ENCODE measurements around the gene PWWP2B. TPM values are rescaled to one million over a fixed set of nuclear protein-coding genes. Genes with fewer than 3 reads are reported as not detected.

The PWWP2B gene
- total and polyA plus RNA-seq, 9 of the 15 experiments (the other 6 are each of a cell fraction or from before 2014, with no cell fraction given), result 0.07 to 9.2 (median 1.6) TPM; not detected in 1

DNA sequence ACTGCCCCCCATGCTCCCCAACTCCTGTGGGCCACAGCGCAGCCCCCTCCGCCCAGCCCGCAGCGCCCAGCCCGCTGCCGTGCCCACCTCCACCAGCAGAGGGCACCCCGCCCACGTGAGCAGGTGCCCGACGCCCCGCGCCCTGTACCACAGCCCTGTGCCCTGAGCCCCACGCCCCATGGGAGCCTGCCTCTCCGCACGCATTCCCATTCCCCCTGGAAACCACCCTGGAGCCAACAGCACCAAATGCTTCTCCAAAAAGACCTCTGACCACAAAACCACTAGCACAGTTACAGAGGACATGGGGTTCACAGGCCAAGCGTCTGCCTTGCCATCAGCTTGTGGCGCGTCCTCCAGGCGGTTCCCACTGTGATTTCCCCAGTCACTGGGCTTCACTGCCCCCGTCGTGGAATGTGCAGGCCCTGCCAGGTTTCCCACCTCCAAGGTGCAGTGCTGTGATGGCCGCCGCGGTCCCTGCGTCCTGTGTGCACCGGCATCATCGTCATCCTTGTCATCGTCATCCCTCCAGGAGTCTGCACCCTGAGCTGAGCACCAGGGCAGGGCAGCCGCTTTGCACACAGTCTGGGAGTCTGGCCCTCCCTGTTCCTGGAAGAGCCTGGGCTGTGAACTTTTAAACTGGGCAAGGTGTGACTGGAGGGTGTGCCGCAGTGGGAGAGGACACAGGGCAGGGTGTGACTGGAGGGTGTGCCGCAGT lies 61.7 kb downstream of the PWWP2B start:
- H3K4me1 ChIP-seq (replicated peaks in 1 of 2; ENCODE audit: control insufficient read depth in 2 of 2, insufficient read depth in 2 of 2, low read length in 2 of 2), result peaks cover 4 to 68% of the 10 kb centered on the region in 2 experiments; a peak in 3 of 5 replicates
- H2AFZ ChIP-seq (ENCODE audit: low read depth, low read length), result no peak overlapping the region
- H3K27me3 ChIP-seq (ENCODE audit: control insufficient read depth in 2 of 2, insufficient read depth in 2 of 2, low read length in 2 of 2), result peaks cover 0 to 29% of the 10 kb centered on the region in 2 experiments; a peak in 2 of 5 replicates
- no peaks in the 10 kb centered on the region for H3K9me3 ChIP-seq (replicated peaks; ENCODE audit: control insufficient read depth, insufficient read depth, low read depth, low read length)
- no peak overlapping the region for H3K9ac ChIP-seq (ENCODE audit: insufficient read depth in 1 of 2, low read depth in 2 of 2, low read length in 2 of 2)
- H3K79me2 ChIP-seq (ENCODE audit: control insufficient read depth, insufficient read depth, low read length), result no peaks in the 10 kb centered on the region
- no TSS peak for BruUV-seq (replicated peaks)
- 0 out of 2 replicates have a peak, but pooled peaks cover 3% of the 10 kb centered on the region for H4K20me1 ChIP-seq (replicated peaks; ENCODE audit: control insufficient read depth, insufficient read depth, low read length)
- H3K4me2 ChIP-seq (ENCODE audit: insufficient read depth, low read length), result no peak overlapping the region
- in situ Hi-C loops (cut with MboI) (loop anchor here (10.0 kb wide), 1 partner anchor 176 kb away; no protein-coding TSS in a partner anchor), intact Hi-C loops (cut with micrococcal nuclease) (loop anchor here (2.0 kb wide), 1 partner anchor 178 kb away; no protein-coding TSS in a partner anchor)
- ATAC-seq (peak; percentile 85), DNase-seq (ENCODE audit: extremely low read depth in 1 of 4, low spot score in 3 of 4) (peak; percentile 49 to 68 (median 62)), FAIRE-seq (no peak)
- H3K36me3 ChIP-seq (ENCODE audit: control insufficient read depth, insufficient read depth, low read length), result no peaks in the 10 kb centered on the region
- H3K9me1 ChIP-seq (ENCODE audit: control insufficient read depth, insufficient read depth, low read length), result no peaks in the 10 kb centered on the region
- no peak overlapping the region for H3K4me3 ChIP-seq
- H3K27ac ChIP-seq (ENCODE audit: extremely low read depth, low read depth, low read length), result no peak overlapping the region
- ChIA-PET CTCF (ENCODE audit: low intra/inter-chr PET ratio) (interaction anchor here (1.1 to 1.9 kb wide), 2 partner anchors 178 to 179 kb away, joined by 4 to 13 read pairs; no protein-coding TSS in a partner anchor), POLR2A (interaction anchor here (1.7 kb wide), 1 partner anchor 175 kb away, joined by 3 read pairs; no protein-coding TSS in a partner anchor)
- 26% methylated on average over 15 of the region's 31 CpGs for WGBS (ENCODE audit: insufficient coverage, low coverage, missing lambda C conversion rate)
- no peak for TF ChIP-seq CEBPG (CRISPR knock-in tag; IDR thresholded peaks at IDR 0.05)
- TF ChIP-seq CEBPG (tag; conservative IDR thresholded peaks at IDR 0.05 in 1 of 2, IDR thresholded peaks at IDR 0.05 in 1 of 2), result no peak
- TF ChIP-seq PURB (CRISPR knock-in tag; IDR thresholded peaks at IDR 0.05; ENCODE audit: low read depth), result no peak
- no peak for TF ChIP-seq ZNF507 (tag; conservative IDR thresholded peaks at IDR 0.05)
- TF ChIP-seq MAFK (IDR thresholded peaks at IDR 0.05; ENCODE audit: low read length), result no peak
- peak; percentile 70; the same call in 1 of the 2 replicates for TF ChIP-seq ARID2 (IDR thresholded peaks at IDR 0.05)
- TF ChIP-seq REST (IDR thresholded peaks at IDR 0.05; ENCODE audit: borderline replicate concordance), result peak; percentile 77
- TF ChIP-seq REST (CRISPR knock-in tag; IDR thresholded peaks at IDR 0.05; ENCODE audit: low read depth), result no peak
- TF ChIP-seq ZBTB33 (CRISPR knock-in tag; IDR thresholded peaks at IDR 0.05), result peak; percentile 86
- 0 out of 4 replicates have a peak, but pooled peaks of 1 of the 2 experiments have one; percentile 30 for TF ChIP-seq MAZ (CRISPR knock-in tag; conservative IDR thresholded peaks at IDR 0.05 in 1 of 2, IDR thresholded peaks at IDR 0.05 in 1 of 2)
- peak; percentile 35 for TF ChIP-seq FIP1L1 (IDR thresholded peaks at IDR 0.05; ENCODE audit: low read depth, low read length, poor library complexity, severe bottlenecking)

Data from K562 (cell line).